ENCODE results near the gene NEDD4L.

Gene NEDD4L

DNA sequence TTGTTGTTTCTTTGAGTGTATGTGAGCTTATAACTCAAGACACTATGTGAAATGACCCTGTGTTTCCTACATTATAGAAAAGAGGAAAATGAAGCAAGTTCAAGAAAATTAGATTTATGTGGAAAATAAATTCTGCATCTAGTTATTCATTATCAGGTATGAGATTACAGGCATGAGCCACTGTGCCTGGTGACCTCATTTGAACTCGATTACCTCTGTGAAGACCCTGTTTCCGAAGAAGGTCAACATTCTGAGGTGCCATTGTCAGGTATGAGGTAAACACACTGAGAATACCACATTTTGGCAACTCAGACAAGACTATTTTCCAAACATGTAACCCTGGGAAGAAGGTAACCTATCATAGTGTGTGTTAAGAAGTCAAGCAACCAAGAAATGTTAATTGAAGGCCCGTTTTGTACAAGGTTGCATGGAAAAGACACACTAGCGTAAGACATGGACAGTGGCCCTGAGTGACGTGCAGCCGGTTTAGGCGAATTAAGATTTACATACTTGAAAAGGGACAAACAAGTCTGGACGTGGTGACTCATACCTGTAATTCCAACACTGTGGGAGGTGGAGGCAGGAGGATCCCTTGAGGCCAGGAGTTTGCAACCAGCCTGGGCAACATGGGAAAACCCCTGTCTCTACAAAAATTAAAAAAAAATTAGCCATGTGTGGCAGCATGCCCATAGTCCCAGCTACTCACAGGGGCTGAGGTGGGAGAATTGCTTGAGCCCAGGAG, 186.6 kb downstream of the NEDD4L start:
- H3K4me3 ChIP-seq (ENCODE audit: control insufficient read depth, low read depth, low read length) = no peak overlapping the region
- no peak for DNase-seq (ENCODE audit: low read depth)
- no peak for TF ChIP-seq CTCF (IDR thresholded peaks at IDR 0.05; ENCODE audit: control insufficient read depth, insufficient read depth, low read depth, low read length, missing control alignments)

- no peak for DNase-seq (ENCODE audit: low read depth)
- peak; percentile 44 for TF ChIP-seq CTCF (IDR thresholded peaks at IDR 0.05; ENCODE audit: control insufficient read depth, insufficient read depth, low read depth, low read length, missing control alignments)
- no peak overlapping the region for H3K4me3 ChIP-seq (ENCODE audit: control insufficient read depth, low read depth, low read length)
These were observed 187.9 kb downstream of the NEDD4L start for GRCh38 chr18:58231930-58232329.

DNA sequence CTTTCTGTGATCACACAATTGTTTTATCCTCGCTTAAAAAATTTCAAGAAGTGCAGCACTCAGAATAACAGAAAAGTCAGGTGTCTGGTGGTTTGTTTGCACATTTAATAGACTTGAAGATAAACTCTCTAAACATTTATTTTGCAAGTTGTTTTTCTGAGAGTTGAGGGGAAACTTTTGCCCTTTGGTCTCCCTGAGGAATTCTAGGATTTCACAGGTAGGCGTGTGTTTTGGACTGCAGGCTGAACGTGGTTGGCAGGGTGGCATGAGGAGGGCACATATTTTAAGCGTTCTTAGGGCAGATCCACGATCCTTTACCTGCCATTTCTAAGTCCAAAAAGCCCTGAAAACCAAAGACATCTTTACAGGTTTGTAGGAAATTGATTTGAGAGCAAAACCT, 188.6 kb downstream of the NEDD4L start:
- TF ChIP-seq CTCF (IDR thresholded peaks at IDR 0.05; ENCODE audit: control insufficient read depth, insufficient read depth, low read depth, low read length, missing control alignments) = no peak
- H3K4me3 ChIP-seq (ENCODE audit: control insufficient read depth, low read depth, low read length) = no peak overlapping the region
- no peak for DNase-seq (ENCODE audit: low read depth)

GRCh38 chr18:58234359-58234741, 190.3 kb downstream of the NEDD4L start:
- no peak for DNase-seq (ENCODE audit: low read depth)
- no peak for TF ChIP-seq CTCF (IDR thresholded peaks at IDR 0.05; ENCODE audit: control insufficient read depth, insufficient read depth, low read depth, low read length, missing control alignments)
- no peak overlapping the region for H3K4me3 ChIP-seq (ENCODE audit: control insufficient read depth, low read depth, low read length)

DNA sequence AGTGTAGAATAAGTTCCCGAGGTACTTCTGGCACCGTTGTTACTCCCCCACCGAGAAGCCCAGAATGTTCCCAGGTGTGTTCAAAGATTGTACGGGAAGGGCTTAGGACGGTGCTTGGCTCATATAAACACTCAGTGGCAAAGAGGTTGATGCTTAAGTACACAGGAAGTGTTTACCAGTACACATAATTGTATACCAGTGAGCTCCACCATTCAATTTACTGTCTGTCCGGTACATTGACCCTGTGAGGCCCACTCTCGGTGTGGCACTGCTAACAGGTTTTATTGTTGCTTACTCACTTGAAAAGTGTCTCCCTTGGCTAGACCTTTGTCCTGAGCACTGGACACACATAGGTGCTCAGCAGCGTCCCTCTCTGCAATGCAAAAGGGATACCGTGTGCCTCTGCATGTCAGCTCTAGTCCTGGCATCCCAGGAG, 191.0 kb downstream of the NEDD4L start:
- no peak for TF ChIP-seq CTCF (IDR thresholded peaks at IDR 0.05; ENCODE audit: control insufficient read depth, insufficient read depth, low read depth, low read length, missing control alignments)
- no peak overlapping the region for H3K4me3 ChIP-seq (ENCODE audit: control insufficient read depth, low read depth, low read length)
- no peak for DNase-seq (ENCODE audit: low read depth)

DNA sequence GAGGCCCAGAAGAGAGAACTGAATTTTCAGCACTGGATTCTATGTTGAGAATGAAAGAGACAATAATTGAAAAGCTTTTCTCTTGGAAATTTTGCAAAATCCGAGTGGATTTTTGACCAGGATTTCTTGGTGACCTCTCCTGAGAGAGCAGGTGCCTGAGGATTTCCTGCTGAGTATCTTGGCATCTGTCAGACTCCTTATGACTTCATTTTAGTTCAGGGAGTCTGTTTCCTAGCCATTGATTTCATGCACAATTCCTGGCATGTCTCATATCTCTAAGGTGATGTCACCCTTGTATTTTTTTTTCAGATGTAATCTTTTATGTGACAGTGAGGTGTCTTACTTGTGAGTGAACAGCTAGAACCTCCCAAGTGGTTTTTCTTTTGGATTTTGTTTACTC, 195.9 kb downstream of the NEDD4L start:
- TF ChIP-seq CTCF (IDR thresholded peaks at IDR 0.05; ENCODE audit: control insufficient read depth, insufficient read depth, low read depth, low read length, missing control alignments) = no peak
- no peak overlapping the region for H3K4me3 ChIP-seq (ENCODE audit: control insufficient read depth, low read depth, low read length)
- DNase-seq (ENCODE audit: low read depth) = no peak

Data from AG09309 (cell line).